Measurements from ENCODE around the gene C11orf52. TPM values are rescaled to one million over a fixed set of nuclear protein-coding genes. Genes with fewer than 3 reads are reported as not detected.
A peak's percentile ranks its signal among the peaks of the same experiment; 100 is the strongest.

Gene C11orf52
- total RNA-seq, 4 donors from 2014 or later, result 1.8 to 6.9 (median 2.9) TPM

- intact Hi-C loops (cut with DNase I), result no loop called here
- 3% methylated on average over 17 of the region's 26 CpGs for WGBS
- Histone ChIP-seq H3K4me1 (peaks cover 7 to 47% (median 40%) of the 10 kb centered on the region in 4 donors), H3K36me3 (peaks cover 10 to 29% (median 20%) of the 10 kb centered on the region in 4 donors), H3K9me3 (no peaks in the 10 kb centered on the region), H3K27ac (replicated peaks in 1 of 4) (peak within 1 kb of the TSS; percentile 97 to 99 (median 98)), H3K4me3 (peak within 1 kb of the TSS; percentile 65 to 81 (median 73)), H3K27me3 (peaks cover 0 to 7% (median 0%) of the 10 kb centered on the region in 4 donors)
- DNase-seq (ENCODE audit: extremely low spot score), result no peak
- no peak for TF ChIP-seq POLR2AphosphoS5 (IDR thresholded peaks at IDR 0.05)
- no peak for TF ChIP-seq EP300 (IDR thresholded peaks at IDR 0.05)
- TF ChIP-seq POLR2A (IDR thresholded peaks at IDR 0.05; ENCODE audit: low read depth), result no peak
- TF ChIP-seq CTCF (IDR thresholded peaks at IDR 0.05), result no peak
Observed at GRCh38 chr11:111912535-111912934, 6.2 kb upstream of the C11orf52 start, which contains the start of gene HSPB2. Gene HSPB2, plus strand, starts transcription at chr11:111912734. Its CDS starts 96 bp downstream, at chr11:111912830.

- peak overlapping the region; percentile 65 to 81 (median 73) for H3K4me3 ChIP-seq
- TF ChIP-seq CTCF (IDR thresholded peaks at IDR 0.05) (no peak), POLR2AphosphoS5 (IDR thresholded peaks at IDR 0.05) (peak in 1 of 2 donors; percentile 59)
- DNase-seq (ENCODE audit: extremely low spot score), result no peak
- no peaks in the 10 kb centered on the region for H3K9me3 ChIP-seq
- intact Hi-C loops (cut with DNase I), result no loop called here
- H3K27ac ChIP-seq (replicated peaks in 1 of 4), result peak overlapping the region; percentile 97 to 99 (median 98)
- H3K36me3 ChIP-seq, result peaks cover 8 to 24% (median 14%) of the 10 kb centered on the region in 4 donors
- H3K4me1 ChIP-seq, result peaks cover 7 to 48% (median 39%) of the 10 kb centered on the region in 4 donors
- WGBS, result 33% methylated on average over 20 of the region's 24 CpGs
- peaks cover 0 to 7% (median 0%) of the 10 kb centered on the region in 4 donors for H3K27me3 ChIP-seq
Observed at GRCh38 chr11:111913031-111913861, 5.5 kb upstream of the C11orf52 start.

GRCh38 chr11:111913997-111914396 is 4.7 kb upstream of the C11orf52 start:
- no peak for DNase-seq (ENCODE audit: extremely low spot score)
- Histone ChIP-seq H3K4me1 (peaks cover 14 to 48% (median 35%) of the 10 kb centered on the region in 4 donors), H3K27me3 (peaks cover 0 to 7% (median 0%) of the 10 kb centered on the region in 4 donors), H3K27ac (replicated peaks in 1 of 4) (peak overlapping the region; percentile 97 to 99 (median 98)), H3K9me3 (no peaks in the 10 kb centered on the region), H3K4me3 (peak overlapping the region; percentile 65 to 81 (median 73)), H3K36me3 (peaks cover under 1 to 16% (median 6%) of the 10 kb centered on the region in 4 donors)
- intact Hi-C loops (cut with DNase I), result no loop called here
- TF ChIP-seq CTCF (IDR thresholded peaks at IDR 0.05) (no peak), EP300 (IDR thresholded peaks at IDR 0.05) (no peak), POLR2AphosphoS5 (IDR thresholded peaks at IDR 0.05) (peak; percentile 83 to 86), POLR2A (IDR thresholded peaks at IDR 0.05; ENCODE audit: low read depth) (peak; percentile 8)
- WGBS, result 32% methylated on average over 3 of the region's 4 CpGs

DNA sequence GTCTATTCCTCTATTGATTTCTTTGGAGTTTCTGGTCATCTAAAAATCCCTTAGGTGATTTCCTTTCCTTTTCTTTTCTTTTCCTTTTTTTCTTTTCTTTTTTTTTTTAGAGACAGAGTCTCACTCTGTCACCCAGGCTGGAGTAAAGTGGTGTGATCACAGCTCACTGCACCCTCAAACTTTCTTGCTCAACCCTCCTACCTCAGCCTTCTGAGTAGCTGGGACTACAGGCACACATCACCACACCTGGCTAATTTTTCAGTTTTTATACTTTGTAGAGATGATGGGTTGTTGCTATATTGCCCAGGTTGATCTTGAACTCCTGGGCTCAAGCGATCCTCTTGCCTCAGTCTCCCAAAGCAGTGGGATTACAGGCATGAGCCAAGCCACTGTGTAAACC is 1.9 kb upstream of the C11orf52 start:
- H3K27me3 ChIP-seq, result peaks cover 0 to 7% (median 0%) of the 10 kb centered on the region in 4 donors
- H3K4me3 ChIP-seq, result no peak overlapping the region
- no peaks in the 10 kb centered on the region for H3K9me3 ChIP-seq
- DNase-seq (ENCODE audit: extremely low spot score), result no peak
- H3K4me1 ChIP-seq, result peaks cover 23 to 33% (median 29%) of the 10 kb centered on the region in 4 donors
- H3K36me3 ChIP-seq, result no peaks in the 10 kb centered on the region
- no peak for TF ChIP-seq CTCF (IDR thresholded peaks at IDR 0.05)
- TF ChIP-seq POLR2AphosphoS5 (IDR thresholded peaks at IDR 0.05), result no peak
- no peak for TF ChIP-seq EP300 (IDR thresholded peaks at IDR 0.05)
- no peak for TF ChIP-seq POLR2A (IDR thresholded peaks at IDR 0.05; ENCODE audit: low read depth)
- H3K27ac ChIP-seq (replicated peaks in 1 of 4), result no peak overlapping the region
- intact Hi-C loops (cut with DNase I), result no loop called here
- WGBS, result 100% methylated on average over 1 of the region's 1 CpG

Measured in esophagus muscularis mucosa (tissue), 4 donors.